ENCODE measurements around the gene SREBF1.

DNA sequence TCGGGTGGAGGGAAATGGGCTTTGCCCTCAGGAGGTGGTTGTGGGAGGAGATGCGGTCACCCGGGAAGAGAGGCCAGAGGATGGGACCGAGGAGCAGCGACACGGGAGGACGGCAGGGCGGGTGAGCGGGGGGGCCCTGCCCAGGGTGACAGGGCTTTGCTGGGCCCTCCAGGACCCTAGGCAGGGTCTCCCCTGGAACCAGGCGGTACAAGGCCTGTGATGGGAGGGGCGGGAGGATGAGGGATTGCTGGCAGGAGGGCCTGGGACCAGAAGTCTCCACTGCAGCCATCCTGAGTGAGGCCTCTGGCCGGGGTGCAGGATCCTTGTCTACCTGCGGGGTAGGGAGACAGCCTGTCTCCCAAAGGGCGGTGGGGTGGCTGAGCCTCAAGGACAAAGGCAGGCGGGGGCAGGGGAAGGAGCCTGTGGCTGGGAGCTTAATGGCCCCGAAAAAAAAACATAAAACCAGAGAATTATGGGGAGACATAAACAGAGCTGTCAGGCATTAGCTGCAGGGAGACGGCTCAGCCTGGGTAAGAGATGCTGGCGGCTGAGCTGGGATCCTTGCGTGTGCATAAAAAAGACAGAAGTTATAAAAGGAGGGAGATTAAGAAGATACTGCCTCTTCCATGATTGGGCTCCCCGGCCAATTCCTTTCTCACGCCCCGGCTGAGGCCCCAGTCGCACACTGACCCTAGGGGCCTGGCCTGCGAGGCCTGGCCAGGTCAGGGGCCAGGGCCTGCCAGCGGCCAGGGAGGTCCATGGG is 66.7 kb downstream of the SREBF1 start:
- TF ChIP-seq, protein P1, sequence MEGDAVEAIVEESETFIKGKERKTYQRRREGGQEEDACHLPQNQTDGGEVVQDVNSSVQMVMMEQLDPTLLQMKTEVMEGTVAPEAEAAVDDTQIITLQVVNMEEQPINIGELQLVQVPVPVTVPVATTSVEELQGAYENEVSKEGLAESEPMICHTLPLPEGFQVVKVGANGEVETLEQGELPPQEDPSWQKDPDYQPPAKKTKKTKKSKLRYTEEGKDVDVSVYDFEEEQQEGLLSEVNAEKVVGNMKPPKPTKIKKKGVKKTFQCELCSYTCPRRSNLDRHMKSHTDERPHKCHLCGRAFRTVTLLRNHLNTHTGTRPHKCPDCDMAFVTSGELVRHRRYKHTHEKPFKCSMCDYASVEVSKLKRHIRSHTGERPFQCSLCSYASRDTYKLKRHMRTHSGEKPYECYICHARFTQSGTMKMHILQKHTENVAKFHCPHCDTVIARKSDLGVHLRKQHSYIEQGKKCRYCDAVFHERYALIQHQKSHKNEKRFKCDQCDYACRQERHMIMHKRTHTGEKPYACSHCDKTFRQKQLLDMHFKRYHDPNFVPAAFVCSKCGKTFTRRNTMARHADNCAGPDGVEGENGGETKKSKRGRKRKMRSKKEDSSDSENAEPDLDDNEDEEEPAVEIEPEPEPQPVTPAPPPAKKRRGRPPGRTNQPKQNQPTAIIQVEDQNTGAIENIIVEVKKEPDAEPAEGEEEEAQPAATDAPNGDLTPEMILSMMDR (conservative IDR thresholded peaks at IDR 0.05; ENCODE audit: low read depth, low read length), result no peak
- no peak for TF ChIP-seq EZH2 (IDR thresholded peaks at IDR 0.05; ENCODE audit: low read length, unreplicated experiment)
